Stomach (tissue), 4 donors: ENCODE data around the gene LEMD3.

ENCODE experiments used
- CTCF ChIP-seq, 7 experiments: fragments of 450-650 bp in 4 of 7; fragments of 200-600 bp in 3 of 7; sonication (generic) in 3 of 7; IDR thresholded peaks; one replicate each; pipeline ENCODE4 v1.5.1; 2016 to 2019; ENCODE audit warnings: antibody characterized with exemption in 7 of 7, control low read depth in 2 of 7, mild to moderate bottlenecking in 1 of 7
- POLR2A ChIP-seq, 4 donors: fragments of 450-650 bp; IDR thresholded peaks; one replicate each; pipeline ENCODE4 v1.6.1; 2016; ENCODE audit warnings: antibody characterized with exemption in 4 of 4, control low read depth in 2 of 4, mild to moderate bottlenecking in 1 of 4, moderate library complexity in 1 of 4

DNA sequence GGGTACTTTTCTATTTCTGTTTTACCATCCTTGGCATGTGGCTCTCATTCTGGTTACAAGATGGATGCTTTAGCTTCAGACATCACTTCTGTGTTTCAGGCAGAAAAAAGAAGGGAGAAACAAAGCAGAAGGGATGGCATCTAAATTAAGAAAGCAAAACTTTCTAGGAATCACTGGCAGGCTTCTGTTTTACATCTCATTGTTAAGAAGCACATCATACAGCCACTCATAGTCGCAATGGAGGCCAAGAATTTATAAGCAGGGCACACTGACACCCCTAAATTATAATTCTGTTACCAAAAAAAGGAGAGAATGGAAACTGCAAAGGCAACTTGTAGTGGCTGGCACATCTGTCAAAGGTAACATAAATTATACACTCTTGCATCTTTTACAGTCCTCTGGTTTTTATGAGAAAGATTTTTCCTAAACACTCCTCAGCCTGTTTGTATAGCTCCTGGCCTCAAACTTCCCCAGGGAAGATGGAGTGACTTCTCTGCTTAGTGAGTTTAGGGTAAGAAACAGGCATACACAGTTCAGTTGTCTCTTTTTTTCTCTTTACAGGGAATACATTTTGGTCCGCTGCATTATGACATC, 22.0 kb upstream of the LEMD3 start:
- TF ChIP-seq POLR2A (IDR thresholded peaks at IDR 0.05), result no peak
- TF ChIP-seq CTCF (IDR thresholded peaks at IDR 0.05), result no peak
